Breast epithelium (tissue), 4 donors: ENCODE results near the gene CPN2. TPM values are rescaled to one million over a fixed set of nuclear protein-coding genes. Genes with fewer than 3 reads are reported as not detected.

Experiments used
- DNase-seq, 2 donors: peaks; one replicate each; pipeline ENCODE4 v3.0.0-alpha.2; 2019; ENCODE audit warnings: low spot score in 2 of 2
- H3K27ac ChIP-seq, 2 donors: fragments of 200-600 bp; sonication (generic) in 1 of 2; one replicate each; pipeline ENCODE4 v1.5.1; 2016 to 2019; ENCODE audit warnings: mild to moderate bottlenecking in 1 of 2
- H3K27me3 ChIP-seq, 2 donors: fragments of 200-600 bp; sonication (generic) in 1 of 2; one replicate each; pipeline versions ENCODE4 v1.5.1 to v1.6.0; 2017 to 2019; ENCODE audit warnings: control low read depth in 1 of 2, mild to moderate bottlenecking in 1 of 2
- H3K36me3 ChIP-seq: fragments of 200-600 bp; one replicate; pipeline ENCODE4 v1.5.1; 2019
- H3K4me1 ChIP-seq, 2 donors: fragments of 200-600 bp; sonication (generic); one replicate each; pipeline ENCODE4 v1.5.1; 2016 to 2019; ENCODE audit warnings: control low read depth in 1 of 2
- H3K4me3 ChIP-seq, 3 donors: fragments of 200-600 bp; sonication (generic); 1 replicate in 2 of 3; 2 replicates in 1 of 3; pipeline ENCODE4 v1.5.1; 2016 to 2019; ENCODE audit warnings: mild to moderate bottlenecking in 3 of 3, moderate library complexity in 2 of 3
- H3K9me3 ChIP-seq, 2 donors: fragments of 200-600 bp; sonication (generic) in 1 of 2; one replicate each; pipeline ENCODE4 v1.5.1; 2016 to 2019; ENCODE audit warnings: control low read depth in 1 of 2
- CTCF ChIP-seq, 3 donors: fragments of 450-650 bp; IDR thresholded peaks; one replicate each; pipeline ENCODE4 v1.5.1; 2016 to 2017; ENCODE audit warnings: antibody characterized with exemption in 3 of 3, mild to moderate bottlenecking in 3 of 3, moderate library complexity in 3 of 3
- POLR2A ChIP-seq: fragments of 450-650 bp; IDR thresholded peaks from one replicate; pipeline ENCODE4 v1.6.1; 2016; ENCODE audit warnings: antibody characterized with exemption, mild to moderate bottlenecking, moderate library complexity
- POLR2AphosphoS5 ChIP-seq, 3 donors: sonication (generic); formaldehyde crosslinking; IDR thresholded peaks; one replicate each; pipeline ENCODE4 v1.6.1; 2017; ENCODE audit warnings: antibody characterized with exemption in 3 of 3
- intact Hi-C: fragments of 100-400 bp; cut with DNase I; formaldehyde crosslinking; loops from one replicate; pipeline ENCODE4 v1.15.1; 2023; ENCODE audit warnings: low total_unique reads
- total RNA-seq, 3 donors: library from RNA; depleted of rRNA; stranded (reverse); fragments of >200 nt; gene quantifications; one replicate each; pipeline ENCODE4 v1.1.0, GENCODE V29; 2016

CPN2 gene
- total RNA-seq, 3 donors from 2014 or later = 0.16 TPM; not detected in 2

GRCh38 chr3:194396859-194397756 lies 46.0 kb upstream of the CPN2 start:
- Histone ChIP-seq H3K4me1 (no peaks in the 10 kb centered on the region), H3K4me3 (peak overlapping the region; percentile 29 to 46 (median 32)), H3K36me3 (no peaks in the 10 kb centered on the region), H3K27me3 (peaks cover 0 to 17% of the 10 kb centered on the region in 2 donors), H3K9me3 (no peaks in the 10 kb centered on the region), H3K27ac (peak overlapping the region in 1 of 2 donors; percentile 61)
- TF ChIP-seq POLR2A = no peak
- TF ChIP-seq POLR2AphosphoS5 (IDR thresholded peaks at IDR 0.05) = no peak
- no peak for TF ChIP-seq CTCF (IDR thresholded peaks at IDR 0.05)
- no peak for DNase-seq
- intact Hi-C loops = no loop called here

GRCh38 chr3:194396539-194396858 lies 45.4 kb upstream of the CPN2 start:
- no peaks in the 10 kb centered on the region for H3K9me3 ChIP-seq
- H3K4me1 ChIP-seq = no peaks in the 10 kb centered on the region
- peak overlapping the region; percentile 29 to 46 (median 32) for H3K4me3 ChIP-seq
- DNase-seq = no peak
- intact Hi-C loops = no loop called here
- no peaks in the 10 kb centered on the region for H3K36me3 ChIP-seq
- H3K27me3 ChIP-seq = peaks cover 0 to 17% of the 10 kb centered on the region in 2 donors
- H3K27ac ChIP-seq = peak overlapping the region in 1 of 2 donors; percentile 61
- TF ChIP-seq CTCF (IDR thresholded peaks at IDR 0.05) (no peak), POLR2A (no peak), POLR2AphosphoS5 (IDR thresholded peaks at IDR 0.05) (no peak)

- H3K27me3 ChIP-seq = peaks cover 0 to 17% of the 10 kb centered on the region in 2 donors
- TF ChIP-seq POLR2A (no peak), POLR2AphosphoS5 (IDR thresholded peaks at IDR 0.05) (no peak), CTCF (IDR thresholded peaks at IDR 0.05) (no peak)
- intact Hi-C loops = no loop called here
- H3K4me1 ChIP-seq = no peaks in the 10 kb centered on the region
- H3K27ac ChIP-seq = peak overlapping the region in 1 of 2 donors; percentile 61
- no peak for DNase-seq
- peak overlapping the region; percentile 29 to 46 (median 32) for H3K4me3 ChIP-seq
- H3K9me3 ChIP-seq = peaks cover 0 to 2% of the 10 kb centered on the region in 2 donors
- no peaks in the 10 kb centered on the region for H3K36me3 ChIP-seq
Observed at GRCh38 chr3:194395778-194396538, 44.8 kb upstream of the CPN2 start.

GRCh38 chr3:194395212-194395611 lies 44.1 kb upstream of the CPN2 start:
- H3K27me3 ChIP-seq = peaks cover 0 to 17% of the 10 kb centered on the region in 2 donors
- no peaks in the 10 kb centered on the region for H3K4me1 ChIP-seq
- H3K36me3 ChIP-seq = no peaks in the 10 kb centered on the region
- H3K9me3 ChIP-seq = peaks cover 0 to 7% of the 10 kb centered on the region in 2 donors
- H3K27ac ChIP-seq = no peak overlapping the region
- TF ChIP-seq POLR2A (no peak), CTCF (IDR thresholded peaks at IDR 0.05) (no peak), POLR2AphosphoS5 (IDR thresholded peaks at IDR 0.05) (no peak)
- no peak overlapping the region for H3K4me3 ChIP-seq
- no peak for DNase-seq
- intact Hi-C loops = no loop called here

- no peak for DNase-seq
- Histone ChIP-seq H3K27ac (no peak overlapping the region), H3K27me3 (peaks cover 0 to 4% of the 10 kb centered on the region in 2 donors), H3K9me3 (peaks cover 0 to 7% of the 10 kb centered on the region in 2 donors), H3K4me1 (no peaks in the 10 kb centered on the region), H3K4me3 (no peak overlapping the region), H3K36me3 (no peaks in the 10 kb centered on the region)
- intact Hi-C loops = no loop called here
- TF ChIP-seq POLR2AphosphoS5 (IDR thresholded peaks at IDR 0.05) = no peak
- no peak for TF ChIP-seq CTCF (IDR thresholded peaks at IDR 0.05)
- TF ChIP-seq POLR2A = no peak
Observed at GRCh38 chr3:194392576-194392975, 41.4 kb upstream of the CPN2 start.
